H1 (cell line): ENCODE data around the gene CFAP91. TPM values are rescaled to one million over a fixed set of nuclear protein-coding genes. Genes with fewer than 3 reads are reported as not detected.

Experiments used
- CEBPB ChIP-seq: IDR thresholded peaks from 2 replicates; pipeline ENCODE4 v1.6.1; 2012; ENCODE audit warnings: low read depth, low read length
- HDAC2 ChIP-seq, 2 experiments: fragments of 300-600 bp in 1 of 2; sonication (generic) in 1 of 2; IDR thresholded peaks; 2 replicates each; pipeline ENCODE4 v1.6.1; 2011 to 2012; ENCODE audit warnings: low read depth in 2 of 2, low read length in 2 of 2, mild to moderate bottlenecking in 2 of 2, moderate library complexity in 2 of 2, borderline replicate concordance in 1 of 2, inconsistent platforms in 1 of 2
- MAFK ChIP-seq: IDR thresholded peaks from 2 replicates; pipeline ENCODE4 v1.6.1; 2012; ENCODE audit warnings: low read depth, mild to moderate bottlenecking, improper control_type of control experiment, low read length
- MAX ChIP-seq: IDR thresholded peaks from 2 replicates; pipeline ENCODE4 v1.6.1; 2012; ENCODE audit warnings: inconsistent platforms
- RBBP5 ChIP-seq: IDR thresholded peaks from 2 replicates; pipeline ENCODE4 v1.7.1; 2012; ENCODE audit warnings: low read depth, mild to moderate bottlenecking, inconsistent platforms, low read length, moderate library complexity, borderline replicate concordance
- SIN3A ChIP-seq, 2 experiments: IDR thresholded peaks in 1 of 2; conservative IDR thresholded peaks in 1 of 2; 2 replicates each; pipeline ENCODE4 v1.6.1; 2011 to 2012; ENCODE audit warnings: low read length in 2 of 2, improper control_type of control experiment in 1 of 2, low read depth in 1 of 2, mild to moderate bottlenecking in 1 of 2
- TBP ChIP-seq: IDR thresholded peaks from 2 replicates; pipeline ENCODE4 v1.6.1; 2011; ENCODE audit warnings: low read depth, low read length, improper control_type of control experiment
- ZNF274 ChIP-seq: IDR thresholded peaks from 2 replicates; pipeline ENCODE4 v1.7.0; 2012; ENCODE audit warnings: low read length, borderline replicate concordance; ENCODE audit errors: extremely low read depth
- polyA plus RNA-seq, 7 experiments: library from polyadenylated mRNA; depleted of rRNA in 3 of 7; stranded (reverse) in 5 of 7; unstranded in 2 of 7; fragments of >200 nt in 5 of 7; fragments of 200-250 nt in 2 of 7; gene quantifications; 1 replicate in 5 of 7; 2 replicates in 1 of 7; 4 replicates in 1 of 7; pipeline versions ENCODE4 v1.2.1 to v1.2.3, GENCODE V29; 2011 to 2013; ENCODE audit warnings: missing spikeins in 2 of 7, mixed read lengths in 2 of 7
- total RNA-seq: library from RNA; stranded (reverse); fragmentation: NEBNext Ultra II Directional; extraction: Animal tissue kit (Norgen Biotek cat#: 25700); gene quantifications from 2 replicates; pipeline ENCODE4 v1.2.1, GENCODE V29; 2021

Gene CFAP91
- total and polyA plus RNA-seq, 2 of the 8 experiments (the other 6 are each of a cell fraction or from before 2014, with no cell fraction given) = 5.4 to 7.4 TPM

GRCh38 chr3:119660474-119661440, 42.1 kb upstream of the CFAP91 start, which contains the start of gene POPDC2 (continued):
- no peak for TF ChIP-seq CEBPB
- TF ChIP-seq TBP = no peak
- no peak for TF ChIP-seq ZNF274
- TF ChIP-seq RBBP5 = no peak
- no peak for TF ChIP-seq SIN3A (conservative IDR thresholded peaks at IDR 0.05 in 1 of 2, IDR thresholded peaks at IDR 0.05 in 1 of 2; ENCODE audit: low read depth in 1 of 2, low read length in 2 of 2)
- no peak for TF ChIP-seq MAX
- TF ChIP-seq HDAC2 (IDR thresholded peaks at IDR 0.05; ENCODE audit: borderline replicate concordance in 1 of 2, low read depth in 2 of 2, low read length in 2 of 2) = no peak
- no peak for TF ChIP-seq MAFK
